ENCODE results near the gene CDC42SE2.
"Not testable (repeated sequence)": the region's sequence is repeated elsewhere in the genome, so short reads cannot be mapped to it uniquely, and the experiment has no call there.

DNA sequence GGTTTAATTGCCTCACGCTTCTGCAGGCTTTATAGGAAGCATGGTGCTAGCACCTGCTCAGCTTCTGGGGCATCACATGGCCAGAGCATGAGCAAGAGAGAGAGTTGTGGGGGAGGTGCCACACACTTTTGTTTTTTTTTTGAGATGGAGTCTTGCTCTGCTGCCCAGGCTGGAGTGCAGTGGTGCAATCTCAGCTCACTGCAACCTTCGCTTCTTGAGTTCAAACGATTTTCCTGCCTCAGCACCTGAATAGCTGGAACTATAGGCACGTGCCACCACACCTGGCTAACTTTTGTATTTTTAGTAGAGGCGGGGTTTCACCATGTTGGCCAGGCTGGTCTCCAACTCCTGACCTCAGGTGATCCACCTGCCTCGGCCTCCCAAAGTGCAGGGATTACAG lies 135.2 kb downstream of the CDC42SE2 start:
- TF ChIP-seq EZH2 (IDR thresholded peaks at IDR 0.05; ENCODE audit: insufficient read depth, low read length), result not testable (repeated sequence)
- TF ChIP-seq, protein P1, sequence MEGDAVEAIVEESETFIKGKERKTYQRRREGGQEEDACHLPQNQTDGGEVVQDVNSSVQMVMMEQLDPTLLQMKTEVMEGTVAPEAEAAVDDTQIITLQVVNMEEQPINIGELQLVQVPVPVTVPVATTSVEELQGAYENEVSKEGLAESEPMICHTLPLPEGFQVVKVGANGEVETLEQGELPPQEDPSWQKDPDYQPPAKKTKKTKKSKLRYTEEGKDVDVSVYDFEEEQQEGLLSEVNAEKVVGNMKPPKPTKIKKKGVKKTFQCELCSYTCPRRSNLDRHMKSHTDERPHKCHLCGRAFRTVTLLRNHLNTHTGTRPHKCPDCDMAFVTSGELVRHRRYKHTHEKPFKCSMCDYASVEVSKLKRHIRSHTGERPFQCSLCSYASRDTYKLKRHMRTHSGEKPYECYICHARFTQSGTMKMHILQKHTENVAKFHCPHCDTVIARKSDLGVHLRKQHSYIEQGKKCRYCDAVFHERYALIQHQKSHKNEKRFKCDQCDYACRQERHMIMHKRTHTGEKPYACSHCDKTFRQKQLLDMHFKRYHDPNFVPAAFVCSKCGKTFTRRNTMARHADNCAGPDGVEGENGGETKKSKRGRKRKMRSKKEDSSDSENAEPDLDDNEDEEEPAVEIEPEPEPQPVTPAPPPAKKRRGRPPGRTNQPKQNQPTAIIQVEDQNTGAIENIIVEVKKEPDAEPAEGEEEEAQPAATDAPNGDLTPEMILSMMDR (IDR thresholded peaks at IDR 0.05; ENCODE audit: insufficient read depth, low read depth, low read length), result not testable (repeated sequence)
